HUES6 (cell line): ENCODE measurements around the gene GNG7.
"Not testable (repeated sequence)": the region's sequence is repeated elsewhere in the genome, so short reads cannot be mapped to it uniquely, and the experiment has no call there.

Experiments used
- H3K27ac ChIP-seq: 2 replicates; pipeline ENCODE4 v1.7.0; 2013; ENCODE audit warnings: low read depth, mild to moderate bottlenecking, low read length, inconsistent platforms
- H3K27me3 ChIP-seq: 2 replicates; pipeline ENCODE4 v1.6.1; 2013; ENCODE audit warnings: low read length; ENCODE audit not compliant: control insufficient read depth, insufficient read depth
- H3K36me3 ChIP-seq: 2 replicates; pipeline ENCODE4 v1.6.1; 2013; ENCODE audit warnings: low read length; ENCODE audit not compliant: control insufficient read depth, insufficient read depth
- H3K4me1 ChIP-seq: 2 replicates; pipeline ENCODE4 v1.6.1; 2013; ENCODE audit warnings: low read length; ENCODE audit not compliant: control insufficient read depth, insufficient read depth
- H3K4me3 ChIP-seq: 2 replicates; pipeline ENCODE4 v1.5.1; 2013; ENCODE audit warnings: low read depth, low read length
- H3K9ac ChIP-seq: one replicate; pipeline ENCODE4 v1.6.1; 2013; ENCODE audit warnings: mild to moderate bottlenecking, low read length
- H3K9me3 ChIP-seq: 2 replicates; pipeline ENCODE4 v1.6.1; 2013; ENCODE audit warnings: low read depth, low read length; ENCODE audit not compliant: control insufficient read depth, insufficient read depth

The GNG7 gene

DNA sequence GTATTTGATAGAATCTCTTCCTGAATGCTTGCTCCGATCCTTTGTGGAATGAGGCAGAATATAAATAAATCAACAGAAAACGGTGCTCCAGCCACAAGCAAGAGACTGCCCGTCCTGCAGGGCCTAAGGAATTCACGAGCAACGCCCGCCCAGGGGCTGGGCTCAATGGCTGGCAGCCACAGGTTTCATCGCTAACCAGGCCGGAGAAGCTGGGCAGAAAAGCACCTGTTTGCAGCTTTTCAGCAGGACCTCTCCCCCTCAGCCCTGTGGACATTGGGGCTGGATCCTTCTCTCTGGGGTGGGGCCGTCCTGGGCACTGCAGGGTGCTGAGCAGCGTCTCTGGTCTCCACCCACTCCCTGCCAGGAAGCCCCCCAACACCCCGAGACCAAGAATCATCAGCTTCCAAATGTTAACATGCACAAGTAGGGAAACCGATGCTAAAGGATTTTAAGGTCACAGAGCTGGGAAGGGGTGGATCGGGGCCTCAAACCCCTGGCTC lies 124.1 kb downstream of the GNG7 start:
- H3K27ac ChIP-seq: peak overlapping the region; percentile 69; the same call in 1 of the 2 replicates

DNA sequence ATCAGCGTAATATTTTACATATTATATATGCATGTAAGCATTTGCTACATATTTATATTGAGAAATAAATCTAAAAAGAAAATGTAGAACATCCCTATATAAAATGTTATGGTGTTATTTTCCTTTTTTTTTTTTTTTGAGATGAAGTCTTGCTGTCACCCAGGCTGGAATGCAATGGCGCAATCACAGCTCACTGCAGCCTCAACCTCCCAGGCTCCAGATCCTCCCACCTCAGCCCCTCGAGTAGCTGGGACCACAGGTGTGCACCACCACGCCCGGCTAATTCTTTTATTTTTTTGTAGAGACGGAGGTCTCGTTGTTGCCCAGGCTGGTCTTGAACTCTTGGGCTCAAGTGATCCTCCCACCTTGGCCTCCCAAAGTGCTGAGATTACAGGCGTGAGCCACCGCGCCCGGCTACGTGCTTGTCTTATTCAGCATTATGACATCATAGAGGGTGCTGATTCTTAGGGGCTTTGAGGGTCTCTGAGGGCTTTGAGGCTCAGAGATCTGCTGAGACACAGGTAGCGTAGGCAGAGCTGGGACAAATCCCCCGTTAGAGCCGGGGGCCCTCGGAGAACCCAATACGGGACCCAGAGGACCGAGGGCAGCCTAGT lies 124.7 kb downstream of the GNG7 start:
- Histone ChIP-seq H3K36me3 (no peaks in the 10 kb centered on the region), H3K27me3 (no peaks in the 10 kb centered on the region), H3K9me3 (peaks cover 12% of the 10 kb centered on the region), H3K9ac (peak overlapping the region; percentile 73), H3K27ac (no peak overlapping the region; the same call in 1 of the 2 replicates), H3K4me1 (peaks cover 20% of the 10 kb centered on the region), H3K4me3 (peak overlapping the region; percentile 60; the same call in 1 of the 2 replicates)

More for the DNA sequence above, 124.1 kb downstream of the GNG7 start:
- H3K9ac ChIP-seq: peak overlapping the region; percentile 73
- no peaks in the 10 kb centered on the region for H3K27me3 ChIP-seq
- peaks cover 20% of the 10 kb centered on the region for H3K4me1 ChIP-seq
- H3K36me3 ChIP-seq: no peaks in the 10 kb centered on the region
- peak overlapping the region; percentile 60 for H3K4me3 ChIP-seq
- peaks cover 16% of the 10 kb centered on the region for H3K9me3 ChIP-seq

GRCh38 chr19:2575734-2576481 lies 126.6 kb downstream of the GNG7 start:
- Histone ChIP-seq H3K9me3 (peaks cover 6% of the 10 kb centered on the region), H3K9ac (no peak overlapping the region), H3K4me3 (no peak overlapping the region), H3K4me1 (peaks cover 17% of the 10 kb centered on the region), H3K27ac (no peak overlapping the region), H3K27me3 (no peaks in the 10 kb centered on the region), H3K36me3 (no peaks in the 10 kb centered on the region)

- Histone ChIP-seq H3K4me3 (no peak overlapping the region), H3K4me1 (peaks cover 15% of the 10 kb centered on the region), H3K9me3 (peaks cover 8% of the 10 kb centered on the region), H3K27ac (no peak overlapping the region), H3K9ac (no peak overlapping the region), H3K27me3 (no peaks in the 10 kb centered on the region), H3K36me3 (no peaks in the 10 kb centered on the region)
These were observed 127.4 kb downstream of the GNG7 start for GRCh38 chr19:2574971-2575630.

GRCh38 chr19:2574478-2574931 lies 128.0 kb downstream of the GNG7 start:
- no peaks in the 10 kb centered on the region for H3K27me3 ChIP-seq
- H3K36me3 ChIP-seq: no peaks in the 10 kb centered on the region
- H3K4me1 ChIP-seq: peaks cover 10% of the 10 kb centered on the region
- no peak overlapping the region for H3K4me3 ChIP-seq
- no peak overlapping the region for H3K9ac ChIP-seq
- H3K27ac ChIP-seq: no peak overlapping the region
- peaks cover 10% of the 10 kb centered on the region for H3K9me3 ChIP-seq

DNA sequence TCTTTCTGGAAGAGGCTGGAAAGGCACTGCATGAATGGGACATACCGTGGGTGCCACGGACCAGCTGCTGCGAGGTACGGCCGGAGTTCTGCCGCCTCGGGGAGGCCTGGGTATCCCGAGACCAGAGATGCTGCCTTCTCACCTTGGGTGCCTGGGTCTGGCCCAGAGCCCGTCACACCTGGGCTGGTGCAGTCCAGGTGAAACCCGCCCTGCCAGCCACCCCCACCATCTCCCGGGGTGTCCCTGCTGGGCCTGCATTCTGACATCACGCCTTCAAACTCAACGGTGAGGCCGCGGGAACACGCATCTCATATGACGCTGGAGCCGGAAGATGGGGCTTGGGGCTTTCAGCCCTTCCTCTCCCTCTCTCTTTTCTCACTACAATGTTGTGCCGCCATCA lies 128.6 kb downstream of the GNG7 start:
- Histone ChIP-seq H3K27me3 (no peaks in the 10 kb centered on the region), H3K4me3 (no peak overlapping the region), H3K4me1 (peaks cover 9% of the 10 kb centered on the region), H3K36me3 (no peaks in the 10 kb centered on the region), H3K9ac (no peak overlapping the region), H3K9me3 (peaks cover 10% of the 10 kb centered on the region), H3K27ac (no peak overlapping the region)

DNA sequence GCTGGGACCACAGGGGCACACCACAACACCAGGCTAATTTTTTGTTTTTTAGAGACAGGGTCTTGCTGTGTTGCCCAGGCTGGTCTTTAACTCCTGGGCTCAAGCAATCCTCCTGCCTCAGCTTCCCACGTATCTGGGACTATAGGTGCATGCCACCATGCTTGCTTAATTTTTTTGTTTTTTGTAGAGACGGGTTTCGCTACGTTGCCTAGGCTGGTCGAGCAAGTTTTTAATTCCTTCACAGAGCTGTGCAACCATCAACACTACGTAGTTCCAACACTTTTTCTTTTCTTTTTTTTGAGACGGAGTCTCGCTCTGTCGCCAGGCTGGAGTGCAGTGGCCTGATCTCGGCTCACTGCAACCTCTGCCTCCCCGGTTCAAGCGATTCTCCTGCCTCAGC lies 130.3 kb downstream of the GNG7 start:
- H3K27me3 ChIP-seq, H3K9ac ChIP-seq, H3K4me3 ChIP-seq, H3K4me1 ChIP-seq, H3K27ac ChIP-seq, H3K9me3 ChIP-seq, H3K36me3 ChIP-seq: not testable (repeated sequence)

- no peak overlapping the region for H3K9ac ChIP-seq
- no peaks in the 10 kb centered on the region for H3K36me3 ChIP-seq
- no peak overlapping the region for H3K27ac ChIP-seq
- peaks cover 4% of the 10 kb centered on the region; the same call in 1 of the 2 replicates for H3K9me3 ChIP-seq
- no peak overlapping the region for H3K4me3 ChIP-seq
- no peaks in the 10 kb centered on the region for H3K27me3 ChIP-seq
- H3K4me1 ChIP-seq: no peaks in the 10 kb centered on the region
These were observed 132.7 kb downstream of the GNG7 start for GRCh38 chr19:2569596-2570465.

GRCh38 chr19:2567996-2568395 lies 134.5 kb downstream of the GNG7 start:
- Histone ChIP-seq H3K9ac (no peak overlapping the region), H3K27ac (no peak overlapping the region), H3K36me3 (no peaks in the 10 kb centered on the region), H3K4me1 (no peaks in the 10 kb centered on the region), H3K27me3 (no peaks in the 10 kb centered on the region), H3K9me3 (peaks cover 4% of the 10 kb centered on the region; the same call in 1 of the 2 replicates), H3K4me3 (no peak overlapping the region)

DNA sequence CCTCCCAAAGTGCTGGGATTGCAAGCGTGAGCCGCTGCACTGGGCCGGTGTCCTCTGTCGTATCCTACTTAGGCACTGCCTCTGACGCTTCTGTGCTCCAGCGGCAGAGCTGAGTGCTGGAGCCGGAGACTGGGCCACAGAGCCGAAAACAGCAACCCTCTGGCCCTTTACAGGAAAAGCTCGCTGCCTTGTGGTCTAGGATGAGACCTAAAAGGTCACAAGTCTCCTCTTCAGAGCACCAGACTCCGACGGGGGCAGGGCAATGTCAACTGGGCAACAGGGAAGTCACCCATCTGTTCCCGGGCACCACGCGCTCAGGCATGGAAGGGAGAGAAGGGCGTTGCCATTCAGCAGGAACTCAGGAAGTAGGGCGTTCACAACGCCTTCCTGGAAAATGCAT lies 134.9 kb downstream of the GNG7 start:
- Histone ChIP-seq H3K9ac (no peak overlapping the region), H3K27ac (no peak overlapping the region), H3K36me3 (no peaks in the 10 kb centered on the region), H3K9me3 (peaks cover 4% of the 10 kb centered on the region; the same call in 1 of the 2 replicates), H3K4me3 (no peak overlapping the region), H3K27me3 (no peaks in the 10 kb centered on the region), H3K4me1 (no peaks in the 10 kb centered on the region)
